ENCODE measurements around the gene RPL10A. TPM values are rescaled to one million over a fixed set of nuclear protein-coding genes. Genes with fewer than 3 reads are reported as not detected.

Gene RPL10A
- total RNA-seq, 2 donors from 2014 or later = 585 to 636 TPM

- no peak for DNase-seq (ENCODE audit: low spot score)
- Histone ChIP-seq H3K4me1 (ENCODE audit: control insufficient read depth in 1 of 2, low read depth in 2 of 2) (peaks cover 12 to 17% of the 10 kb centered on the region in 2 donors), H3K9me3 (no peaks in the 10 kb centered on the region), H3K4me3 (no peak overlapping the region), H3K27ac (no peak overlapping the region), H3K27me3 (replicated peaks; ENCODE audit: insufficient read depth) (no peaks in the 10 kb centered on the region), H3K36me3 (peaks cover 54% of the 10 kb centered on the region)
- TF ChIP-seq, protein P1, sequence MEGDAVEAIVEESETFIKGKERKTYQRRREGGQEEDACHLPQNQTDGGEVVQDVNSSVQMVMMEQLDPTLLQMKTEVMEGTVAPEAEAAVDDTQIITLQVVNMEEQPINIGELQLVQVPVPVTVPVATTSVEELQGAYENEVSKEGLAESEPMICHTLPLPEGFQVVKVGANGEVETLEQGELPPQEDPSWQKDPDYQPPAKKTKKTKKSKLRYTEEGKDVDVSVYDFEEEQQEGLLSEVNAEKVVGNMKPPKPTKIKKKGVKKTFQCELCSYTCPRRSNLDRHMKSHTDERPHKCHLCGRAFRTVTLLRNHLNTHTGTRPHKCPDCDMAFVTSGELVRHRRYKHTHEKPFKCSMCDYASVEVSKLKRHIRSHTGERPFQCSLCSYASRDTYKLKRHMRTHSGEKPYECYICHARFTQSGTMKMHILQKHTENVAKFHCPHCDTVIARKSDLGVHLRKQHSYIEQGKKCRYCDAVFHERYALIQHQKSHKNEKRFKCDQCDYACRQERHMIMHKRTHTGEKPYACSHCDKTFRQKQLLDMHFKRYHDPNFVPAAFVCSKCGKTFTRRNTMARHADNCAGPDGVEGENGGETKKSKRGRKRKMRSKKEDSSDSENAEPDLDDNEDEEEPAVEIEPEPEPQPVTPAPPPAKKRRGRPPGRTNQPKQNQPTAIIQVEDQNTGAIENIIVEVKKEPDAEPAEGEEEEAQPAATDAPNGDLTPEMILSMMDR (IDR thresholded peaks at IDR 0.05) = no peak
- no peak for ATAC-seq (ENCODE audit: insufficient number of reproducible peaks, low FRiP score, low read depth)
Observed at GRCh38 chr6:35481226-35481625, 13.0 kb downstream of the RPL10A start.

GRCh38 chr6:35483062-35483461 is 14.9 kb downstream of the RPL10A start:
- Histone ChIP-seq H3K27me3 (replicated peaks; ENCODE audit: insufficient read depth) (no peaks in the 10 kb centered on the region), H3K4me1 (ENCODE audit: control insufficient read depth in 1 of 2, low read depth in 2 of 2) (peaks cover 29 to 36% of the 10 kb centered on the region in 2 donors), H3K9me3 (no peaks in the 10 kb centered on the region), H3K36me3 (peaks cover 41% of the 10 kb centered on the region), H3K4me3 (no peak overlapping the region), H3K27ac (no peak overlapping the region)
- no peak for DNase-seq (ENCODE audit: low spot score)
- ATAC-seq (ENCODE audit: insufficient number of reproducible peaks, low FRiP score, low read depth) = no peak
- TF ChIP-seq, protein P1 (IDR thresholded peaks at IDR 0.05) = no peak

DNA sequence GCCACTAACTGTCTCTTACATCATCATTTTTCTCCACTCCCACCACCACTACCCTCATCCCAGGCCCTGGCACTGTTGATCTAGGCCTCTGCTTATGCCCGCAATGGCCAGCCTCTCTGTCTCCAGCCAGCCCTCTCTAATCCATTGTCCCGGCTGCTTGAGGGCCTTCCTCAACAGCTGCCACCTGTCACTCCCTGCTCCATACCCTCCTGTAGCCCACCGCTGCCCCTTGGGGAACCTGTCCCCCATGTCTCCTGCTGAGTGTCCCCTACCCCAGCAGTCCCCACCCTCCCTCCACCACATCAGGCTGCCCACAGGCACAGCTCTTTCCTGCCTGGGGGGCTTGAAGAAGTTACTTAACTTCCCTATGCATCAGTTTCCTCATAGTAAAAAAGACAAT is 15.3 kb downstream of the RPL10A start:
- Histone ChIP-seq H3K4me3 (no peak overlapping the region), H3K4me1 (ENCODE audit: control insufficient read depth in 1 of 2, low read depth in 2 of 2) (peaks cover 33 to 40% of the 10 kb centered on the region in 2 donors), H3K36me3 (peaks cover 36% of the 10 kb centered on the region), H3K27ac (peak overlapping the region in 1 of 2 donors; percentile 45), H3K9me3 (no peaks in the 10 kb centered on the region), H3K27me3 (replicated peaks; ENCODE audit: insufficient read depth) (no peaks in the 10 kb centered on the region)
- TF ChIP-seq, protein P1 (IDR thresholded peaks at IDR 0.05) = no peak
- ATAC-seq (ENCODE audit: insufficient number of reproducible peaks, low FRiP score, low read depth) = no peak
- DNase-seq (ENCODE audit: low spot score) = no peak

- DNase-seq (ENCODE audit: low spot score) (no peak), ATAC-seq (ENCODE audit: insufficient number of reproducible peaks, low FRiP score, low read depth) (no peak)
- H3K27ac ChIP-seq = peak overlapping the region; percentile 96 to 99
- H3K27me3 ChIP-seq (replicated peaks; ENCODE audit: insufficient read depth) = no peaks in the 10 kb centered on the region
- no peak overlapping the region for H3K4me3 ChIP-seq
- H3K36me3 ChIP-seq = peaks cover 31% of the 10 kb centered on the region
- no peaks in the 10 kb centered on the region for H3K9me3 ChIP-seq
- peaks cover 36 to 46% of the 10 kb centered on the region in 2 donors for H3K4me1 ChIP-seq (ENCODE audit: control insufficient read depth in 1 of 2, low read depth in 2 of 2)
- TF ChIP-seq, protein P1 (IDR thresholded peaks at IDR 0.05) = no peak
Observed at GRCh38 chr6:35483893-35484645, 15.9 kb downstream of the RPL10A start.

DNA sequence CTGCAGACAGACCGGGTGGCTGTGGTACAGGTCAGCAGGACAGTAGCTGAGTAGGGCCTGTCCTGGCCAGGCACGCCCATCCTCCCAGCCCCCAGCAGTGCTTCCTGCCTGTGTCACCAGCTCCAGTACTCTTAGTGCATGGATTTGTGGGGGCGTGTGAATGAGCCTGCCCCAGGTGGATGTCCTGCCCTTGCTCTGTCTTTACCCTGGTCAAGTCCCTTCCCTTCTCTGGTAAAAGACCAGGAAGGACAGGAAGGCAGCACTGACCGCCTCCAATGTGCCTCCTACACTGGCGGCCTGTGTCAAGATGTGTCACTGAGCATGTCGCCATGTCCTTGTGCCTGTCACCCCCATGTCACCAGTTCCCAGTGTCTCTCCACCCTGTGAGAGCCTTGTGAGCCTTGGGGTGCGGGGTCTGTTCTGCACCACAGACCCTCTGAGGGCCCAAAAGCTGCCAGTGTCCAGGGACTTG is 16.8 kb downstream of the RPL10A start:
- H3K27me3 ChIP-seq (replicated peaks; ENCODE audit: insufficient read depth) = no peaks in the 10 kb centered on the region
- TF ChIP-seq, protein P1 (IDR thresholded peaks at IDR 0.05) = no peak
- H3K4me3 ChIP-seq = no peak overlapping the region
- peaks cover 44 to 54% of the 10 kb centered on the region in 2 donors for H3K4me1 ChIP-seq (ENCODE audit: control insufficient read depth in 1 of 2, low read depth in 2 of 2)
- ATAC-seq (ENCODE audit: insufficient number of reproducible peaks, low FRiP score, low read depth) = no peak
- no peaks in the 10 kb centered on the region for H3K9me3 ChIP-seq
- no peak for DNase-seq (ENCODE audit: low spot score)
- peaks cover 23% of the 10 kb centered on the region for H3K36me3 ChIP-seq
- peak overlapping the region; percentile 96 to 99 for H3K27ac ChIP-seq

Measured in thoracic aorta (tissue), 2 donors.